Suprapubic skin (tissue), 4 donors: ENCODE measurements around the gene SDC4.

ENCODE experiments used
- EP300 ChIP-seq: sonication (generic); formaldehyde crosslinking; IDR thresholded peaks from one replicate; pipeline ENCODE4 v1.6.1; 2017; ENCODE audit warnings: antibody characterized with exemption
- POLR2A ChIP-seq, 2 donors: fragments of 450-650 bp; IDR thresholded peaks; one replicate each; pipeline ENCODE4 v1.6.1; 2017; ENCODE audit warnings: antibody characterized with exemption in 2 of 2, mild to moderate bottlenecking in 2 of 2, moderate library complexity in 2 of 2
- POLR2AphosphoS5 ChIP-seq, 3 donors: sonication (generic); formaldehyde crosslinking; IDR thresholded peaks; one replicate each; pipeline ENCODE4 v1.6.1; 2017; ENCODE audit warnings: antibody characterized with exemption in 3 of 3
- TF ChIP-seq, protein P1 (sequence below), 2 donors: fragments of 200-600 bp in 1 of 2; fragments of 450-650 bp in 1 of 2; sonication (generic) in 1 of 2; IDR thresholded peaks; one replicate each; pipeline ENCODE4 v1.5.1; 2016 to 2019; ENCODE audit warnings: antibody characterized with exemption in 2 of 2, mild to moderate bottlenecking in 1 of 2, moderate library complexity in 1 of 2

DNA sequence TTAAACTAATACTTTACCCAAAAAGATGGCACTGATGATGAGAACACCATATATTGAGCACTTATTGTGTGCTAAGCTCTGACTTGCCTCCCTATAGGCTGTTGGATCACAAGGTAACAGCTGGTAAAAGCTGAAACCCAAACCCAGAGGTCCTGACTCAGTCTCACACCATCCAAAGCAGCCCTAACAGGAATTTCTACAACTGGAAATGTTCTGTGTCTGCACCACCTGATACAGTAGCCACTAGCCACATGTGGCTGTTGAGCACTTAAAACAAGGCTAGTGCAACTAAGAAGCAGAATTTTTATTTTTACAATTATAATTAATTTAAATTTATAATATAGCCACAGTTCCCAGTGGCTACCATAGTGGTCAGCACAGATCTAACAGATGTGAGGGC lies 24.5 kb downstream of the SDC4 start:
- TF ChIP-seq POLR2A (IDR thresholded peaks at IDR 0.05) (no peak), EP300 (no peak), POLR2AphosphoS5 (IDR thresholded peaks at IDR 0.05) (no peak)
- TF ChIP-seq, protein P1, sequence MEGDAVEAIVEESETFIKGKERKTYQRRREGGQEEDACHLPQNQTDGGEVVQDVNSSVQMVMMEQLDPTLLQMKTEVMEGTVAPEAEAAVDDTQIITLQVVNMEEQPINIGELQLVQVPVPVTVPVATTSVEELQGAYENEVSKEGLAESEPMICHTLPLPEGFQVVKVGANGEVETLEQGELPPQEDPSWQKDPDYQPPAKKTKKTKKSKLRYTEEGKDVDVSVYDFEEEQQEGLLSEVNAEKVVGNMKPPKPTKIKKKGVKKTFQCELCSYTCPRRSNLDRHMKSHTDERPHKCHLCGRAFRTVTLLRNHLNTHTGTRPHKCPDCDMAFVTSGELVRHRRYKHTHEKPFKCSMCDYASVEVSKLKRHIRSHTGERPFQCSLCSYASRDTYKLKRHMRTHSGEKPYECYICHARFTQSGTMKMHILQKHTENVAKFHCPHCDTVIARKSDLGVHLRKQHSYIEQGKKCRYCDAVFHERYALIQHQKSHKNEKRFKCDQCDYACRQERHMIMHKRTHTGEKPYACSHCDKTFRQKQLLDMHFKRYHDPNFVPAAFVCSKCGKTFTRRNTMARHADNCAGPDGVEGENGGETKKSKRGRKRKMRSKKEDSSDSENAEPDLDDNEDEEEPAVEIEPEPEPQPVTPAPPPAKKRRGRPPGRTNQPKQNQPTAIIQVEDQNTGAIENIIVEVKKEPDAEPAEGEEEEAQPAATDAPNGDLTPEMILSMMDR (IDR thresholded peaks at IDR 0.05), result no peak
